Thyroid gland (tissue), 4 donors: Measurements from ENCODE around the gene VSTM4. TPM values are rescaled to one million over a fixed set of nuclear protein-coding genes. Genes with fewer than 3 reads are reported as not detected.

Experiments used
- DNase-seq, 2 donors: peaks; one replicate each; pipeline ENCODE4 v3.0.0-alpha.2; 2019
- H3K27ac ChIP-seq, 3 donors: fragments of 200-600 bp; sonication (generic); 1 replicate in 2 of 3; 2 replicates in 1 of 3; pipeline ENCODE4 v1.5.1; 2016 to 2019; ENCODE audit warnings: mild to moderate bottlenecking in 1 of 3, moderate library complexity in 1 of 3
- H3K27me3 ChIP-seq: fragments of 200-600 bp; sonication (generic); one replicate; pipeline ENCODE4 v1.5.1; 2019
- H3K36me3 ChIP-seq, 2 donors: fragments of 200-600 bp; sonication (generic); one replicate each; pipeline ENCODE4 v1.5.1; 2016 to 2019
- H3K4me1 ChIP-seq, 2 donors: fragments of 200-600 bp; sonication (generic); one replicate each; pipeline ENCODE4 v1.5.1; 2017 to 2019
- H3K4me3 ChIP-seq, 3 donors: fragments of 200-600 bp; sonication (generic); replicated peaks in 1 of 3; 1 replicate in 2 of 3; 2 replicates in 1 of 3; pipeline ENCODE4 v1.5.1; 2016; ENCODE audit warnings: mild to moderate bottlenecking in 1 of 3
- H3K9me3 ChIP-seq: fragments of 200-600 bp; sonication (generic); one replicate; pipeline ENCODE4 v1.5.1; 2017
- CTCF ChIP-seq, 6 experiments: fragments of 200-600 bp in 3 of 6; fragments of 450-650 bp in 3 of 6; sonication (generic) in 3 of 6; IDR thresholded peaks; one replicate each; pipeline ENCODE4 v1.5.1; 2016 to 2019; ENCODE audit warnings: antibody characterized with exemption in 6 of 6, mild to moderate bottlenecking in 2 of 6, inconsistent platforms in 1 of 6, moderate library complexity in 1 of 6
- POLR2A ChIP-seq, 2 donors: fragments of 450-650 bp; IDR thresholded peaks; one replicate each; pipeline ENCODE4 v1.6.1; 2017; ENCODE audit warnings: antibody characterized with exemption in 2 of 2, mild to moderate bottlenecking in 2 of 2, moderate library complexity in 1 of 2
- WGBS, 2 donors: methylation state at CpG; one replicate each; pipeline ENCODE4 v1.1.5; 2017; 5-methylcytosine and 5-hydroxymethylcytosine counted together
- intact Hi-C: fragments of 100-400 bp; cut with DNase I; formaldehyde crosslinking; loops from one replicate; pipeline ENCODE4 v1.15.1; 2023
- total RNA-seq, 4 donors: library from RNA; depleted of rRNA; stranded (reverse); fragments of >200 nt; gene quantifications; one replicate each; pipeline ENCODE4 v1.2.3, GENCODE V29; 2016

VSTM4 gene
- total RNA-seq, 4 donors from 2014 or later = 42.9 to 220 (median 142) TPM

GRCh38 chr10:49092477-49092876 lies 22.8 kb downstream of the VSTM4 start:
- Histone ChIP-seq H3K4me1 (peaks cover 12 to 19% of the 10 kb centered on the region in 2 donors), H3K9me3 (no peaks in the 10 kb centered on the region), H3K27ac (no peak overlapping the region), H3K27me3 (no peaks in the 10 kb centered on the region), H3K36me3 (no peaks in the 10 kb centered on the region), H3K4me3 (no peak overlapping the region)
- DNase-seq = no peak
- 92 to 94% methylated on average over 11 of the region's 11 CpGs for WGBS, 2 donors
- TF ChIP-seq POLR2A (IDR thresholded peaks at IDR 0.05) (no peak), CTCF (IDR thresholded peaks at IDR 0.05) (no peak)
- intact Hi-C loops = no loop called here

GRCh38 chr10:49091450-49092210 lies 23.7 kb downstream of the VSTM4 start:
- TF ChIP-seq CTCF (IDR thresholded peaks at IDR 0.05) (no peak), POLR2A (IDR thresholded peaks at IDR 0.05) (no peak)
- H3K4me1 ChIP-seq = peaks cover 12 to 19% of the 10 kb centered on the region in 2 donors
- no peaks in the 10 kb centered on the region for H3K36me3 ChIP-seq
- no peaks in the 10 kb centered on the region for H3K27me3 ChIP-seq
- DNase-seq = no peak
- H3K4me3 ChIP-seq = no peak overlapping the region
- no peaks in the 10 kb centered on the region for H3K9me3 ChIP-seq
- H3K27ac ChIP-seq = peak overlapping the region in 1 of 3 donors; percentile 6
- intact Hi-C loops = no loop called here
- 82 to 91% methylated on average over 13 of the region's 13 CpGs for WGBS, 2 donors

- TF ChIP-seq POLR2A (IDR thresholded peaks at IDR 0.05) = no peak
- TF ChIP-seq CTCF (IDR thresholded peaks at IDR 0.05) = no peak
- H3K4me3 ChIP-seq = no peak overlapping the region
- peak overlapping the region in 2 of 3 donors; percentile 6 to 34 for H3K27ac ChIP-seq
- no peaks in the 10 kb centered on the region for H3K9me3 ChIP-seq
- H3K27me3 ChIP-seq = no peaks in the 10 kb centered on the region
- no peak for DNase-seq
- H3K4me1 ChIP-seq = peaks cover 14 to 20% of the 10 kb centered on the region in 2 donors
- 90 to 93% methylated on average over 6 of the region's 6 CpGs for WGBS, 2 donors
- no peaks in the 10 kb centered on the region for H3K36me3 ChIP-seq
- intact Hi-C loops = no loop called here
These were observed 24.5 kb downstream of the VSTM4 start for GRCh38 chr10:49090696-49091380.

GRCh38 chr10:49090189-49090575 lies 25.1 kb downstream of the VSTM4 start:
- no peak overlapping the region for H3K4me3 ChIP-seq
- H3K27me3 ChIP-seq = no peaks in the 10 kb centered on the region
- H3K27ac ChIP-seq = peak overlapping the region in 2 of 3 donors; percentile 6 to 34
- H3K4me1 ChIP-seq = peaks cover 21 to 27% of the 10 kb centered on the region in 2 donors
- WGBS, 2 donors = 56 to 63% methylated on average over 1 of the region's 1 CpG
- no peak for TF ChIP-seq POLR2A (IDR thresholded peaks at IDR 0.05)
- TF ChIP-seq CTCF (IDR thresholded peaks at IDR 0.05) = no peak
- DNase-seq = no peak
- H3K36me3 ChIP-seq = no peaks in the 10 kb centered on the region
- no peaks in the 10 kb centered on the region for H3K9me3 ChIP-seq
- intact Hi-C loops = no loop called here
